ENCODE measurements around the gene ABCA3. TPM values are rescaled to one million over a fixed set of nuclear protein-coding genes. Genes with fewer than 3 reads are reported as not detected.

Gene ABCA3
- total RNA-seq, 4 donors from 2014 or later, result 6.8 to 17.9 (median 11.0) TPM

DNA sequence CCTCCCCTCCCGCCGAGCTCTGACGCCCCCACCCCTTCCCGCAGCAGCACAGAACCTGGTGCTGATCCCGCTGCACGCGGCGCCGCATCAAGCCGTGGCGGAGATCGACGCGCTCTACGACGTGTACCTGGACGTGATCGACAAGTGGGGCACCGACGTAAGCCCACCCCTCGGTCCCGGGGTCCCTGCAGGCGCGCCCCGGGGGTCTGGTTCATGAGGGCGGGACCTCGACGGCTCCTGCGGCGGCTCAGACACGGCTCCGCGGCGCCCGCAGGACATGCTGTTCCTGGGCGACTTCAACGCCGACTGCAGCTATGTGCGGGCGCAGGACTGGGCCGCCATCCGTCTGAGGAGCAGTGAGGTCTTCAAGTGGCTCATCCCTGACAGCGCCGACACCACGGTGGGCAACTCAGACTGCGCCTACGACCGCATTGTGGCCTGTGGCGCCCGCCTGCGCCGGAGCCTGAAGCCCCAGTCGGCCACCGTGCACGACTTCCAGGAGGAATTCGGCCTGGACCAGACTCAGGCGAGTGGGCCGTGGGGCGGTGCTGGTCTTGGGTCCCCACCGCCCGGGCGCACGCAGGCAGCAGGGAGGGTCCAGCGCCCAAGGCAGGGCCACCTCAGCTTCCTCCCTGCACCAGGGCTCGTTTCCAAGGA lies 102.9 kb downstream of the ABCA3 start:
- DNase-seq (ENCODE audit: low spot score in 2 of 2), result peak in 1 of 2 donors; percentile 62
- Histone ChIP-seq H3K27ac (no peak overlapping the region), H3K27me3 (peaks cover 19% of the 10 kb centered on the region), H3K9me3 (no peaks in the 10 kb centered on the region), H3K4me1 (peaks cover 35% of the 10 kb centered on the region), H3K4me3 (peak overlapping the region; percentile 46), H3K36me3 (peaks cover 54% of the 10 kb centered on the region)
- WGBS, result 23% methylated on average over 15 of the region's 65 CpGs
- TF ChIP-seq POLR2A (IDR thresholded peaks at IDR 0.05), result no peak
- no peak for TF ChIP-seq POLR2AphosphoS5 (IDR thresholded peaks at IDR 0.05)
- TF ChIP-seq, protein P1, sequence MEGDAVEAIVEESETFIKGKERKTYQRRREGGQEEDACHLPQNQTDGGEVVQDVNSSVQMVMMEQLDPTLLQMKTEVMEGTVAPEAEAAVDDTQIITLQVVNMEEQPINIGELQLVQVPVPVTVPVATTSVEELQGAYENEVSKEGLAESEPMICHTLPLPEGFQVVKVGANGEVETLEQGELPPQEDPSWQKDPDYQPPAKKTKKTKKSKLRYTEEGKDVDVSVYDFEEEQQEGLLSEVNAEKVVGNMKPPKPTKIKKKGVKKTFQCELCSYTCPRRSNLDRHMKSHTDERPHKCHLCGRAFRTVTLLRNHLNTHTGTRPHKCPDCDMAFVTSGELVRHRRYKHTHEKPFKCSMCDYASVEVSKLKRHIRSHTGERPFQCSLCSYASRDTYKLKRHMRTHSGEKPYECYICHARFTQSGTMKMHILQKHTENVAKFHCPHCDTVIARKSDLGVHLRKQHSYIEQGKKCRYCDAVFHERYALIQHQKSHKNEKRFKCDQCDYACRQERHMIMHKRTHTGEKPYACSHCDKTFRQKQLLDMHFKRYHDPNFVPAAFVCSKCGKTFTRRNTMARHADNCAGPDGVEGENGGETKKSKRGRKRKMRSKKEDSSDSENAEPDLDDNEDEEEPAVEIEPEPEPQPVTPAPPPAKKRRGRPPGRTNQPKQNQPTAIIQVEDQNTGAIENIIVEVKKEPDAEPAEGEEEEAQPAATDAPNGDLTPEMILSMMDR (IDR thresholded peaks at IDR 0.05), result no peak
- TF ChIP-seq EP300 (IDR thresholded peaks at IDR 0.05), result no peak

DNA sequence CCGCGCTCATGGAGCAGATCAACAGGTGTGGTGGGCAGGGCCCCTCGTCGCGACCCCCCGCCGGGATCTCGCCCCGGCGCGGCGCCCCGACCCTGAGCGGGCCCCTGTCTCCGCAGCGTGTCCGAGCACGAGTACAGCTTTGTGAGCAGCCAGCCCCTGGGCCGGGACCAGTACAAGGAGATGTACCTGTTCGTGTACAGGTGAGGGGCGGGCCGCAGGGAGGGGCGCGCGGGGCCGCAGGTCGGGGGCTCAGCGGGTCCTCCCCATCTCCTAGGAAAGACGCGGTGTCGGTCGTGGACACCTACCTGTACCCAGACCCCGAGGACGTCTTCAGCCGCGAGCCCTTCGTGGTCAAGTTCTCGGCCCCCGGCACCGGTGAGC lies 103.4 kb downstream of the ABCA3 start:
- WGBS, result 0% methylated on average over 1 of the region's 40 CpGs
- Histone ChIP-seq H3K27me3 (peaks cover 19% of the 10 kb centered on the region), H3K36me3 (peaks cover 54% of the 10 kb centered on the region), H3K4me1 (peaks cover 35% of the 10 kb centered on the region), H3K4me3 (peak overlapping the region; percentile 46), H3K27ac (peak overlapping the region; percentile 47), H3K9me3 (no peaks in the 10 kb centered on the region)
- TF ChIP-seq EP300 (IDR thresholded peaks at IDR 0.05) (no peak), POLR2AphosphoS5 (IDR thresholded peaks at IDR 0.05) (no peak), POLR2A (IDR thresholded peaks at IDR 0.05) (no peak)
- TF ChIP-seq, protein P1 (IDR thresholded peaks at IDR 0.05), result no peak
- DNase-seq (ENCODE audit: low spot score in 2 of 2), result peak in 1 of 2 donors; percentile 64

DNA sequence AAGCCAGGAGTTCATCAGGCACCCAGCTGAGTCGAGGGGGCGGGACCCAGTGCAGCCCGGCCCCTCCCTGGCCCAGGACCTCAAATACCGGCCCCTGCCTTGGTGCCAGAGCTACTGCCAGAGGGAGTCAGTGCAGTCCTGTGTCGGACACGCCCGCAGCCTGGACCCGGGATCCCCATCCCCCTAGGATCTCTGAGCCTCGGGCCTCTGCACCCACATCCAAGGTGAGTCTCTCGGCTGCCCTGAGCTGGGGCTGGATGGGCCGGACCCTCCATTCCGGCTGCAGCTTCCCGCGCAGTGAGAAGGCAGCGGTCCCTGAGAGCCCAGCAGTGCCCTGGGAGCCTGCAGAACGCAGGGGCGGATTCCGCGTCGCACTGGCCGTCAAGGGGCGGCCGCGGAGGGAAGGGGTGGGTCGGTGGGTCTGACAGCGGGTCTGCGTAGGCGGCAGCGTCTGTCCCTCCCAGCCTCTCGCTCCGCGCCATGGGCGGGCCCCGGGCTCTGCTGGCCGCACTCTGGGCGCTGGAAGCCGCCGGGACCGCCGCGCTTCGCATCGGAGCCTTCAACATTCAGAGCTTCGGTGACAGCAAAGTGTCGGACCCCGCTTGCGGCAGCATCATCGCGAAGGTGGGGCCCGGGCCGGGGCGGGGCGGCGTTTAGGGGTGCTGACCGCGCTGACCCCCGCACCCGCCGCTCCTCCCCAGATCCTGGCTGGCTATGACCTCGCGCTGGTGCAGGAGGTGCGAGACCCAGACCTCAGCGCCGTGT lies 104.0 kb downstream of the ABCA3 start, which contains the start of gene DNASE1L2:
Gene DNASE1L2, plus strand, starts transcription at position 108 of the 765 bp plus-strand sequence. Its CDS starts 373 bp downstream, at position 481.
- H3K27me3 ChIP-seq, result peaks cover 19% of the 10 kb centered on the region
- H3K4me3 ChIP-seq, result peak within 1 kb of the TSS; percentile 46
- WGBS, result no CpG with 5 or more reads among the region's 64 CpGs
- TF ChIP-seq EP300 (IDR thresholded peaks at IDR 0.05) (no peak), POLR2A (IDR thresholded peaks at IDR 0.05) (no peak), POLR2AphosphoS5 (IDR thresholded peaks at IDR 0.05) (no peak)
- TF ChIP-seq, protein P1 (IDR thresholded peaks at IDR 0.05), result no peak
- H3K9me3 ChIP-seq, result no peaks in the 10 kb centered on the region
- peaks cover 35% of the 10 kb centered on the region for H3K4me1 ChIP-seq
- DNase-seq (ENCODE audit: low spot score in 2 of 2), result peak in 1 of 2 donors; percentile 67
- H3K27ac ChIP-seq, result peak within 1 kb of the TSS; percentile 47
- peaks cover 54% of the 10 kb centered on the region for H3K36me3 ChIP-seq

DNA sequence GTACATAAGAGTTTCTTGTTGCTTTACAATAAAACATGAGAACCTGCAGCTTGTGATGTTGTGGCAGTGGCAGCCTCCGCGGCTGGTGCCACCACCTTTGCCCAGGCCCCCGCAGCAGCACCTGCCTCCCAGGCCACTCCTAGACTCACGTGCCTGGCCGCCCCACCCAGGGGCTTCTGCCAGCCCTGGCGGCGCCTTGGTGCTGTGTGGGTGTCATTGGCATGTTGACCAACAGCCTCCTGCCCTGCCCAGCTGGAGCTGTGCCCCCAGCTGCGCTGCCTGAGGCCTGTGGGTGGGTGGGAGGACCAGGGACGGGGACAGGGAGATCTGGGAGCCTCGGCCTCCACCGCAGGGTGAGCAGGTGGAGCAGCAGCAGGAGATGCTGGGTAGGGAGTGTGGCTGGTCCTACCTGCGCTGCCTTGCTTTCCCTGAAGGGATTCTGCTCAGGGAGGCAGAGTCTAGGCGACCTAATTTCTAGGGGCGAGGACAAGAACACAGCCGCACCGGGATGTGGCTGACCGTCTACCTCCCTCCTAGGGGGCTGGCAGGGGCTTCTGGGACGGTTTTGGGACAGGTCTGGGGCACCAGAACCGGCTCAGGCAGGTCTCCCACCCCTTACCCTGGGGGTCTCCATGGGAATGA lies 104.7 kb downstream of the ABCA3 start:
- 65% methylated on average over 5 of the region's 19 CpGs for WGBS
- peaks cover 38% of the 10 kb centered on the region for H3K4me1 ChIP-seq
- TF ChIP-seq POLR2AphosphoS5 (IDR thresholded peaks at IDR 0.05), result no peak
- peaks cover 56% of the 10 kb centered on the region for H3K36me3 ChIP-seq
- peak overlapping the region; percentile 47 for H3K27ac ChIP-seq
- peaks cover 19% of the 10 kb centered on the region for H3K27me3 ChIP-seq
- H3K9me3 ChIP-seq, result no peaks in the 10 kb centered on the region
- peak in 1 of 2 donors; percentile 63 for DNase-seq (ENCODE audit: low spot score in 2 of 2)
- H3K4me3 ChIP-seq, result peak overlapping the region; percentile 46

DNA sequence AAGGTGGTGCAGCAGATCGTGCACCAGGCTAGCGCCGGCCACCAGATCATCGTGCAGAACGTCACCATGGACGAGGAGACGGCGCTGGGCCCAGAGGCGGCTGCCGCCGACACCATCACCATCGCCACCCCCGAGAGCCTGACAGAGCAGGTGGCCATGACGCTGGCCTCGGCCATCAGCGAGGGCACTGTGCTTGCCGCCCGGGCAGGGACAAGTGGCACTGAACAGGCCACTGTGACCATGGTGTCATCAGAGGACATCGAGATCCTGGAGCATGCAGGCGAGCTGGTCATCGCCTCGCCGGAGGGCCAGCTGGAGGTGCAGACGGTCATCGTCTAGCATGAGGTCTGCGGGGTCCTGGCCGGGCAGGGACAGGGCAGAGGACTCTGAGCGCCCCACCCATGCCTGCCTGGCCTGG lies 105.3 kb downstream of the ABCA3 start:
- no peak overlapping the region for H3K4me3 ChIP-seq
- peak in 1 of 2 donors; percentile 64 for DNase-seq (ENCODE audit: low spot score in 2 of 2)
- peaks cover 19% of the 10 kb centered on the region for H3K27me3 ChIP-seq
- no peak for TF ChIP-seq POLR2A (IDR thresholded peaks at IDR 0.05)
- TF ChIP-seq EP300 (IDR thresholded peaks at IDR 0.05), result no peak
- TF ChIP-seq, protein P1 (IDR thresholded peaks at IDR 0.05), result no peak
- TF ChIP-seq POLR2AphosphoS5 (IDR thresholded peaks at IDR 0.05), result no peak
- peaks cover 58% of the 10 kb centered on the region for H3K36me3 ChIP-seq
- no peaks in the 10 kb centered on the region for H3K9me3 ChIP-seq
- peaks cover 39% of the 10 kb centered on the region for H3K4me1 ChIP-seq
- no CpG with 5 or more reads among the region's 28 CpGs for WGBS
- no peak overlapping the region for H3K27ac ChIP-seq

All from suprapubic skin (tissue), 4 donors.